H1 (cell line): ENCODE results near the gene TJP2. TPM values are rescaled to one million over a fixed set of nuclear protein-coding genes. Genes with fewer than 3 reads are reported as not detected.

Experiments used
- CTCF ChIA-PET: fragments of 300-600 bp; sonication (Branson Sonifier 250); formaldehyde crosslinking; loops from one replicate; lab custom pipeline; 2021; ENCODE audit not compliant: partially characterized antibody; lab: Charles Lee
- POLR2A ChIA-PET: fragments of 300-600 bp; sonication (Branson Sonifier 250); formaldehyde crosslinking; loops from one replicate; lab custom pipeline; 2021; ENCODE audit warnings: inconsistent platforms; ENCODE audit not compliant: partially characterized antibody; lab: Charles Lee
- DNase-seq, 2 experiments: peaks; one replicate each; pipeline versions ENCODE4 v3.0.0 to v3.0.0-alpha.2; 2010 to 2022; ENCODE audit warnings: low spot score in 2 of 2, low read depth in 1 of 2, mixed read lengths in 1 of 2
- FAIRE-seq: peaks from 2 replicates; lab custom pipeline; 2011; peaks lifted over from hg19 to GRCh38; lab: Jason Lieb, UNC
- H2AFZ ChIP-seq: 2 replicates; pipeline ENCODE4 v1.8.1; 2012; ENCODE audit warnings: low read length, inconsistent platforms
- H2AK5ac ChIP-seq: 2 replicates; pipeline ENCODE4 v1.6.1; 2013; ENCODE audit warnings: low read depth, low read length
- H2BK120ac ChIP-seq: replicated peaks from 2 replicates; pipeline ENCODE3; 2013; ENCODE audit warnings: low read depth, low read length, inconsistent platforms
- H2BK12ac ChIP-seq: 2 replicates; pipeline ENCODE4 v1.6.1; 2013; ENCODE audit warnings: low read depth, low read length
- H2BK15ac ChIP-seq: 2 replicates; pipeline ENCODE4 v1.6.1; 2013; ENCODE audit warnings: low read length
- H2BK20ac ChIP-seq: 2 replicates; pipeline ENCODE4 v1.6.1; 2013; ENCODE audit warnings: low read length
- H2BK5ac ChIP-seq: 2 replicates; pipeline ENCODE4 v1.6.1; 2013; ENCODE audit warnings: low read depth, low read length
- H3K14ac ChIP-seq: 2 replicates; pipeline ENCODE4 v1.6.1; 2013; ENCODE audit warnings: inconsistent platforms; ENCODE audit not compliant: insufficient read length
- H3K18ac ChIP-seq: 2 replicates; pipeline ENCODE4 v1.6.1; 2013; ENCODE audit warnings: low read length; ENCODE audit errors: extremely low read depth
- H3K23ac ChIP-seq: 2 replicates; pipeline ENCODE4 v1.6.1; 2013; ENCODE audit warnings: inconsistent platforms; ENCODE audit not compliant: insufficient read length
- H3K23me2 ChIP-seq: 2 replicates; pipeline ENCODE4 v1.6.1; 2013; ENCODE audit warnings: low read depth, low read length
- H3K27ac ChIP-seq: 2 replicates; pipeline ENCODE4 v1.6.1; 2011; ENCODE audit warnings: low read depth, low read length, inconsistent platforms
- H3K27me3 ChIP-seq, 4 experiments: replicated peaks in 1 of 4; 1 replicate in 1 of 4; 2 replicates in 3 of 4; pipeline versions ENCODE4 v1.6.1 to v1.8.1; 2011 to 2013; ENCODE audit warnings: low read length in 3 of 4, mild to moderate bottlenecking in 3 of 4, inconsistent platforms in 2 of 4, mixed read lengths in 2 of 4, moderate library complexity in 1 of 4; ENCODE audit not compliant: control insufficient read depth in 3 of 4, insufficient read depth in 3 of 4; ENCODE audit errors: extremely low read depth in 1 of 4
- H3K36me3 ChIP-seq, 4 experiments: 2 replicates each; pipeline versions ENCODE4 v1.6.1 to v1.8.1; 2011 to 2013; ENCODE audit warnings: mild to moderate bottlenecking in 4 of 4, low read length in 3 of 4, moderate library complexity in 2 of 4, control low read depth in 1 of 4, inconsistent platforms in 1 of 4; ENCODE audit not compliant: insufficient read depth in 4 of 4, control insufficient read depth in 2 of 4
- H3K4ac ChIP-seq: replicated peaks from 2 replicates; pipeline ENCODE3; 2013; ENCODE audit warnings: low read length, low read depth, mixed read lengths, inconsistent platforms; ENCODE audit not compliant: insufficient read length
- H3K4me1 ChIP-seq, 4 experiments: replicated peaks in 1 of 4; 1 replicate in 1 of 4; 2 replicates in 3 of 4; pipeline versions ENCODE4 v1.6.1 to v1.8.1; 2011 to 2013; ENCODE audit warnings: low read length in 3 of 4, inconsistent platforms in 2 of 4, mixed read lengths in 1 of 4; ENCODE audit not compliant: insufficient read depth in 4 of 4, control insufficient read depth in 3 of 4
- H3K4me2 ChIP-seq, 2 experiments: 2 replicates each; pipeline versions ENCODE4 v1.6.1 to v1.8.1; 2011 to 2013; ENCODE audit warnings: low read depth in 2 of 2, low read length in 2 of 2, control low read depth in 1 of 2, inconsistent platforms in 1 of 2, mild to moderate bottlenecking in 1 of 2; ENCODE audit not compliant: insufficient read depth in 1 of 2
- H3K4me3 ChIP-seq, 4 experiments: fragments of 200-600, 300-600 bp in 1 of 4; sonication (generic), shearing (Covaris generic), sonication (Bioruptor Twin) in 1 of 4; 2 replicates each; pipeline versions ENCODE4 v1.5.1 to v1.8.1; 2011 to 2016; ENCODE audit warnings: low read length in 4 of 4, low read depth in 3 of 4, control low read depth in 2 of 4, inconsistent platforms in 2 of 4, mild to moderate bottlenecking in 2 of 4, mixed read lengths in 1 of 4, moderate library complexity in 1 of 4; ENCODE audit not compliant: insufficient read depth in 2 of 4; ENCODE audit errors: extremely low read depth in 1 of 4
- H3K56ac ChIP-seq: replicated peaks from 2 replicates; pipeline ENCODE3; 2013; ENCODE audit warnings: low read depth, mild to moderate bottlenecking, mixed read lengths, low read length, inconsistent platforms; ENCODE audit not compliant: insufficient read length
- H3K79me1 ChIP-seq: 2 replicates; pipeline ENCODE4 v1.6.1; 2013; ENCODE audit warnings: low read depth, low read length, control low read depth
- H3K79me2 ChIP-seq, 2 experiments: 2 replicates each; pipeline versions ENCODE4 v1.6.1 to v1.8.1; 2012 to 2013; ENCODE audit warnings: low read length in 2 of 2, mild to moderate bottlenecking in 2 of 2, inconsistent platforms in 1 of 2; ENCODE audit not compliant: insufficient read depth in 2 of 2, control insufficient read depth in 1 of 2
- H3K9ac ChIP-seq, 4 experiments: replicated peaks in 1 of 4; 1 replicate in 1 of 4; 2 replicates in 3 of 4; pipeline versions ENCODE4 v1.6.1 to v1.8.1; 2011 to 2013; ENCODE audit warnings: low read depth in 3 of 4, low read length in 3 of 4, control low read depth in 2 of 4, mild to moderate bottlenecking in 2 of 4, moderate library complexity in 2 of 4, inconsistent platforms in 1 of 4; ENCODE audit errors: extremely low read depth in 1 of 4
- H3K9me3 ChIP-seq, 2 experiments: 2 replicates each; pipeline versions ENCODE4 v1.6.1 to v1.8.1; 2012 to 2013; ENCODE audit warnings: mild to moderate bottlenecking in 2 of 2, moderate library complexity in 2 of 2, control low read depth in 1 of 2, inconsistent platforms in 1 of 2, low read depth in 1 of 2, low read length in 1 of 2, mixed read lengths in 1 of 2; ENCODE audit not compliant: insufficient read depth in 2 of 2
- H4K20me1 ChIP-seq, 2 experiments: replicated peaks in 1 of 2; 2 replicates each; pipeline versions ENCODE3 to v1.8.1; 2011 to 2013; ENCODE audit warnings: inconsistent platforms in 2 of 2, low read length in 2 of 2, mild to moderate bottlenecking in 1 of 2; ENCODE audit not compliant: insufficient read depth in 2 of 2, control insufficient read depth in 1 of 2
- H4K5ac ChIP-seq: 2 replicates; pipeline ENCODE4 v1.6.1; 2013; ENCODE audit warnings: low read length, low read depth, mixed read lengths, inconsistent platforms; ENCODE audit not compliant: insufficient read length
- H4K8ac ChIP-seq: 2 replicates; pipeline ENCODE4 v1.8.0; 2013; ENCODE audit warnings: mild to moderate bottlenecking, moderate library complexity, low read length, inconsistent platforms; ENCODE audit not compliant: insufficient read depth; ENCODE audit errors: extremely low read depth
- H4K91ac ChIP-seq: replicated peaks from 2 replicates; pipeline ENCODE3; 2013; ENCODE audit warnings: low read length, mixed read lengths, inconsistent platforms; ENCODE audit not compliant: insufficient read length
- ASH2L ChIP-seq: fragments of 200-600, 300-600 bp; sonication (generic); IDR thresholded peaks from one replicate; pipeline ENCODE4 v1.7.1; 2017; ENCODE audit warnings: low read length
- CBX5 ChIP-seq: fragments of 300-800, 300-1000 bp; sonication (generic); IDR thresholded peaks from 2 replicates; pipeline ENCODE4 v1.7.1; 2016; ENCODE audit warnings: antibody characterized with exemption, low read length, low read depth
- EP300 ChIP-seq, 2 experiments: IDR thresholded peaks; 1 replicate in 1 of 2; 2 replicates in 1 of 2; pipeline ENCODE4 v1.6.1; 2011 to 2012; ENCODE audit warnings: low read depth in 2 of 2, low read length in 2 of 2, mild to moderate bottlenecking in 2 of 2, borderline replicate concordance in 1 of 2, inconsistent platforms in 1 of 2, moderate library complexity in 1 of 2
- EZH2 ChIP-seq: fragments of 200-600 bp; sonication (generic); IDR thresholded peaks from 2 replicates; pipeline ENCODE4 v1.7.1; 2012; ENCODE audit warnings: low read depth, mild to moderate bottlenecking, moderate library complexity, low read length, inconsistent platforms; ENCODE audit not compliant: severe bottlenecking
- HDAC6 ChIP-seq: IDR thresholded peaks from one replicate; pipeline ENCODE4 v1.7.1; 2012; ENCODE audit warnings: low read depth, mild to moderate bottlenecking, inconsistent platforms, low read length, moderate library complexity
- JUN ChIP-seq: IDR thresholded peaks from 2 replicates; pipeline ENCODE4 v1.6.1; 2011; ENCODE audit warnings: low read depth, mild to moderate bottlenecking, improper control_type of control experiment, low read length
- JUND ChIP-seq: IDR thresholded peaks from 2 replicates; pipeline ENCODE4 v1.6.1; 2011; ENCODE audit warnings: mild to moderate bottlenecking, improper control_type of control experiment, low read length
- NRF1 ChIP-seq: IDR thresholded peaks from 2 replicates; pipeline ENCODE4 v1.6.1; 2011; ENCODE audit warnings: mild to moderate bottlenecking, low read depth, low read length, improper control_type of control experiment
- PHF8 ChIP-seq: fragments of 200-600 bp; sonication (generic); conservative IDR thresholded peaks from 2 replicates; pipeline ENCODE4 v1.7.1; 2012; ENCODE audit warnings: low read depth, mild to moderate bottlenecking, inconsistent platforms, low read length, moderate library complexity
- SAP30 ChIP-seq: fragments of 300-600 bp; sonication (generic); IDR thresholded peaks from 2 replicates; pipeline ENCODE4 v1.7.1; 2012; ENCODE audit warnings: low read length, moderate library complexity, mild to moderate bottlenecking, inconsistent platforms; ENCODE audit not compliant: insufficient read depth, insufficient replicate concordance
- SIX5 ChIP-seq: IDR thresholded peaks from 2 replicates; pipeline ENCODE4 v1.6.1; 2011; ENCODE audit warnings: mild to moderate bottlenecking, low read depth, low read length
- SP1 ChIP-seq: IDR thresholded peaks from 2 replicates; pipeline ENCODE4 v1.6.1; 2011; ENCODE audit warnings: low read depth, low read length
- SRF ChIP-seq: IDR thresholded peaks from 2 replicates; pipeline ENCODE4 v1.6.1; 2011; ENCODE audit warnings: mild to moderate bottlenecking, low read depth, low read length, moderate library complexity
- TCF12 ChIP-seq: IDR thresholded peaks from 2 replicates; pipeline ENCODE4 v1.6.1; 2011; ENCODE audit warnings: low read depth, mild to moderate bottlenecking, low read length
- YY1 ChIP-seq: IDR thresholded peaks from 2 replicates; pipeline ENCODE4 v1.6.1; 2011; ENCODE audit warnings: low read depth, mild to moderate bottlenecking, low read length
- WGBS, 2 experiments: shearing (Covaris generic) in 1 of 2; methylation state at CpG; one replicate each; pipeline versions ENCODE4 v1.1.6 to v1.1.7; 2013 to 2015; ENCODE audit warnings: low lambda C conversion rate in 2 of 2, mixed read lengths in 2 of 2, inconsistent platforms in 1 of 2, low coverage in 1 of 2, missing lambda C conversion rate in 1 of 2; ENCODE audit not compliant: insufficient replicate concordance in 2 of 2, insufficient coverage in 1 of 2, insufficient read length in 1 of 2; ENCODE audit errors: extremely low coverage in 1 of 2, missing lambda C conversion rate in 1 of 2; 5-methylcytosine and 5-hydroxymethylcytosine counted together
- polyA plus RNA-seq, 7 experiments: library from polyadenylated mRNA; depleted of rRNA in 3 of 7; stranded (reverse) in 5 of 7; unstranded in 2 of 7; fragments of >200 nt in 5 of 7; fragments of 200-250 nt in 2 of 7; gene quantifications; 1 replicate in 5 of 7; 2 replicates in 1 of 7; 4 replicates in 1 of 7; pipeline versions ENCODE4 v1.2.1 to v1.2.3, GENCODE V29; 2011 to 2013; ENCODE audit warnings: missing spikeins in 2 of 7, mixed read lengths in 2 of 7
- total RNA-seq: library from RNA; stranded (reverse); fragmentation: NEBNext Ultra II Directional; extraction: Animal tissue kit (Norgen Biotek cat#: 25700); gene quantifications from 2 replicates; pipeline ENCODE4 v1.2.1, GENCODE V29; 2021

The TJP2 gene
- total and polyA plus RNA-seq, 2 of the 8 experiments (the other 6 are each of a cell fraction or from before 2014, with no cell fraction given), result 54.9 to 137 TPM

- H2BK120ac ChIP-seq, result no peak overlapping the region
- no peak overlapping the region for H3K4me2 ChIP-seq
- no peaks in the 10 kb centered on the region for H3K9me3 ChIP-seq
- H3K79me1 ChIP-seq, result no peaks in the 10 kb centered on the region
- H3K27me3 ChIP-seq, result no peaks in the 10 kb centered on the region
- H3K4me1 ChIP-seq, result peaks cover 0 to 5% (median 3%) of the 10 kb centered on the region in 4 experiments; a peak in 5 of 7 replicates
- H4K20me1 ChIP-seq, result no peaks in the 10 kb centered on the region
- H3K18ac ChIP-seq, result no peak overlapping the region
- H3K4ac ChIP-seq, result no peak overlapping the region
- no peaks in the 10 kb centered on the region; a peak in 1 of 4 replicates for H3K79me2 ChIP-seq
- no peak overlapping the region for H3K23ac ChIP-seq
- H3K23me2 ChIP-seq, result no peaks in the 10 kb centered on the region
- no peak overlapping the region for H3K4me3 ChIP-seq
- ChIA-PET POLR2A (interaction anchor here (1.2 kb wide), 1 partner anchor 9 kb away, joined by 4 read pairs; no protein-coding TSS in a partner anchor), CTCF (no interaction called here)
- FAIRE-seq, result no peak
- DNase-seq, result no peak
- no peak overlapping the region for H2AFZ ChIP-seq
- H3K27ac ChIP-seq, result no peak overlapping the region
- no peak overlapping the region for H4K5ac ChIP-seq
- H2BK15ac ChIP-seq, result no peak overlapping the region
- WGBS, 2 experiments, result 87% methylated on average over 3 of the region's 3 CpGs; no CpG with 5 or more reads in 1 of the 2 experiments
- H4K91ac ChIP-seq, result no peak overlapping the region
- H2BK20ac ChIP-seq, result no peak overlapping the region
- no peak overlapping the region for H4K8ac ChIP-seq
- no peak overlapping the region for H2BK5ac ChIP-seq
- no peak overlapping the region for H3K9ac ChIP-seq
- no peak overlapping the region for H3K56ac ChIP-seq
- H2AK5ac ChIP-seq, result no peak overlapping the region
- no peak overlapping the region for H3K14ac ChIP-seq
- no peak overlapping the region for H2BK12ac ChIP-seq
- H3K36me3 ChIP-seq, result peaks cover 22 to 52% (median 43%) of the 10 kb centered on the region in 4 experiments
- TF ChIP-seq YY1 (no peak), HDAC6 (no peak), EP300 (IDR thresholded peaks at IDR 0.05; ENCODE audit: borderline replicate concordance in 1 of 2, low read depth in 2 of 2, low read length in 2 of 2) (no peak), NRF1 (no peak), SAP30 (no peak), CBX5 (no peak), JUN (no peak), JUND (no peak), EZH2 (no peak), ASH2L (no peak), SIX5 (no peak), SP1 (no peak), TCF12 (no peak), SRF (no peak), PHF8 (no peak)
These were observed 60.6 kb downstream of the TJP2 start for GRCh38 chr9:69234683-69235082.
